Uterus (tissue), 4 donors: ENCODE data around the gene SWSAP1. TPM values are rescaled to one million over a fixed set of nuclear protein-coding genes. Genes with fewer than 3 reads are reported as not detected.

Experiments
- DNase-seq, 2 donors: peaks; one replicate each; pipeline ENCODE4 v3.0.0-alpha.2; 2019 to 2020
- H3K27ac ChIP-seq, 2 donors: fragments of 200-600 bp; sonication (generic); 1 replicate in 1 of 2; 2 replicates in 1 of 2; pipeline ENCODE4 v1.5.1; 2016 to 2018
- H3K27me3 ChIP-seq, 2 donors: fragments of 200-600 bp; sonication (generic); one replicate each; pipeline ENCODE4 v1.5.1; 2018 to 2019; ENCODE audit warnings: control low read depth in 1 of 2
- H3K36me3 ChIP-seq, 2 donors: fragments of 200-600 bp; sonication (generic); one replicate each; pipeline ENCODE4 v1.5.1; 2019; ENCODE audit warnings: control low read depth in 1 of 2
- H3K4me1 ChIP-seq, 2 donors: fragments of 200-600 bp; sonication (generic); one replicate each; pipeline ENCODE4 v1.5.1; 2018 to 2019; ENCODE audit warnings: control low read depth in 1 of 2
- H3K4me3 ChIP-seq, 2 donors: fragments of 200-600 bp; sonication (generic); 1 replicate in 1 of 2; 2 replicates in 1 of 2; pipeline ENCODE4 v1.5.1; 2018 to 2019; ENCODE audit warnings: mild to moderate bottlenecking in 1 of 2
- H3K9me3 ChIP-seq, 2 donors: fragments of 200-600 bp; sonication (generic); one replicate each; pipeline ENCODE4 v1.5.1; 2019; ENCODE audit warnings: control low read depth in 1 of 2
- POLR2A ChIP-seq, 2 donors: fragments of 450-650 bp; IDR thresholded peaks; one replicate each; pipeline ENCODE4 v1.6.1; 2016; ENCODE audit warnings: antibody characterized with exemption in 2 of 2, mild to moderate bottlenecking in 1 of 2, moderate library complexity in 1 of 2
- intact Hi-C: fragments of 100-400 bp; cut with DNase I; formaldehyde crosslinking; loops from one replicate; pipeline ENCODE4 v1.15.1; 2023; ENCODE audit warnings: low total_unique reads
- total RNA-seq, 4 donors: library from RNA; depleted of rRNA in 3 of 4; stranded (reverse); fragments of >200 nt in 3 of 4; gene quantifications; one replicate each; pipeline versions ENCODE4 v1.1.0 to v1.2.4, GENCODE V29; 2014 to 2023
- TF ChIP-seq, protein P1 (sequence below), 4 experiments: fragments of 200-600 bp in 2 of 4; fragments of 450-650 bp in 2 of 4; sonication (generic) in 2 of 4; IDR thresholded peaks; one replicate each; pipeline ENCODE4 v1.5.1; 2016 to 2019; ENCODE audit warnings: antibody characterized with exemption in 4 of 4, mild to moderate bottlenecking in 2 of 4, moderate library complexity in 1 of 4
- donor health status: DM: yes; HTN: yes; CAD: no.

SWSAP1 gene
- total RNA-seq, 4 donors from 2014 or later = 0.48 to 3.5 (median 0.68) TPM

DNA sequence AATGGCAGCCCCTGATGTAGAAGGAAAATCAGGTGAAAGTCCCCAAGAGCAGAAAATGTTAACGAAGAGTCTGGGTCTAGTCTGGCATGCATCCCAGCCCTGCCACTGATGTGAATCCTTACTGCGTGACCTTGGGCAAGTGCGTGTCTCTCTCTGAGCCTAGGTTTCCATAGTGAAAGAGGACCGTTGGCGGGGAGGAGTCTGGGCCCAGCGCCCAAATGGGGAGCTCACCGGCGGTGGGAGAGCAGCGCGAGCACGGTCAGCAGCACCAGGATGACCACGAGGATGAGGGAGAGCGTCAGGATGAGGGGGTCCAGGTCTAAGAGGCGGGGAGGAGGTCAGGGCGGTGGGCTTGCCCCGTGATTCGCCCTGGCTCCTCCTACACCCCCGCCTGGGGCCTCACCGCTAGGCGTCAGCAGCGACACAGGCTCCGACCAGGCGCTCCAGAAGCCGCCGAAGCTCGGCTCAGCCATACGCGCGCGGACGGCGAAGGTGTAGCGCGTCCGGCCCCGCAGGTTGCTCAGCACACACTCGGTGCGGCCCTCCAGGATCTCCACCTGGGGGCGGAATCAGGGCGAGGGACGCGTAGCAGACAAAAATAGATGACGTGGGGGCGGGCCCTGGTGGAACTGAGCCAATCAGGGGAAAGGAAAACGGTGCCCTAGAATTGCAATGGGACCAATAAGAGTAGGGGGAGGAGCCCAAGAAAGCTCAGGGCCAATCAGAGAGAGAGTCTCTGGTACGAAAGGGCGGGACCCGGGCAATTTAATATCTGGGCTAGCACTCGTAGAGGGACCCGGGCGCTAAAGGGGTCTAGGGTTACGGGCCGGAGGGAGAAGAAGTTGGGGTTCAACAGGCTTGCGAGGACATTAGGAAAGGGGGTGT is 6.4 kb downstream of the SWSAP1 start:
- TF ChIP-seq, protein P1, sequence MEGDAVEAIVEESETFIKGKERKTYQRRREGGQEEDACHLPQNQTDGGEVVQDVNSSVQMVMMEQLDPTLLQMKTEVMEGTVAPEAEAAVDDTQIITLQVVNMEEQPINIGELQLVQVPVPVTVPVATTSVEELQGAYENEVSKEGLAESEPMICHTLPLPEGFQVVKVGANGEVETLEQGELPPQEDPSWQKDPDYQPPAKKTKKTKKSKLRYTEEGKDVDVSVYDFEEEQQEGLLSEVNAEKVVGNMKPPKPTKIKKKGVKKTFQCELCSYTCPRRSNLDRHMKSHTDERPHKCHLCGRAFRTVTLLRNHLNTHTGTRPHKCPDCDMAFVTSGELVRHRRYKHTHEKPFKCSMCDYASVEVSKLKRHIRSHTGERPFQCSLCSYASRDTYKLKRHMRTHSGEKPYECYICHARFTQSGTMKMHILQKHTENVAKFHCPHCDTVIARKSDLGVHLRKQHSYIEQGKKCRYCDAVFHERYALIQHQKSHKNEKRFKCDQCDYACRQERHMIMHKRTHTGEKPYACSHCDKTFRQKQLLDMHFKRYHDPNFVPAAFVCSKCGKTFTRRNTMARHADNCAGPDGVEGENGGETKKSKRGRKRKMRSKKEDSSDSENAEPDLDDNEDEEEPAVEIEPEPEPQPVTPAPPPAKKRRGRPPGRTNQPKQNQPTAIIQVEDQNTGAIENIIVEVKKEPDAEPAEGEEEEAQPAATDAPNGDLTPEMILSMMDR (IDR thresholded peaks at IDR 0.05) = peak; percentile 73 to 87 (median 85)
- peak; percentile 66 to 76 for TF ChIP-seq POLR2A (IDR thresholded peaks at IDR 0.05)
- peak overlapping the region; percentile 79 to 80 for H3K27ac ChIP-seq
- intact Hi-C loops = no loop called here
- H3K9me3 ChIP-seq = no peaks in the 10 kb centered on the region
- peaks cover 15 to 19% of the 10 kb centered on the region in 2 donors for H3K27me3 ChIP-seq
- peak overlapping the region; percentile 54 to 60 for H3K4me3 ChIP-seq
- DNase-seq = peak; percentile 97
- H3K36me3 ChIP-seq = no peaks in the 10 kb centered on the region
- peaks cover 12 to 25% of the 10 kb centered on the region in 2 donors for H3K4me1 ChIP-seq

- H3K36me3 ChIP-seq = no peaks in the 10 kb centered on the region
- H3K4me3 ChIP-seq = peak overlapping the region in 1 of 2 donors; percentile 2
- H3K9me3 ChIP-seq = no peaks in the 10 kb centered on the region
- no peak overlapping the region for H3K27ac ChIP-seq
- H3K4me1 ChIP-seq = peaks cover 0 to 19% of the 10 kb centered on the region in 2 donors
- no peak for TF ChIP-seq POLR2A (IDR thresholded peaks at IDR 0.05)
- TF ChIP-seq, protein P1 (IDR thresholded peaks at IDR 0.05) = peak in 3 of 4 experiments; percentile 20 to 43 (median 36)
- H3K27me3 ChIP-seq = peaks cover 15 to 19% of the 10 kb centered on the region in 2 donors
- no peak for DNase-seq
- intact Hi-C loops = no loop called here
Measured at GRCh38 chr19:11382898-11383705, 8.6 kb downstream of the SWSAP1 start.

DNA sequence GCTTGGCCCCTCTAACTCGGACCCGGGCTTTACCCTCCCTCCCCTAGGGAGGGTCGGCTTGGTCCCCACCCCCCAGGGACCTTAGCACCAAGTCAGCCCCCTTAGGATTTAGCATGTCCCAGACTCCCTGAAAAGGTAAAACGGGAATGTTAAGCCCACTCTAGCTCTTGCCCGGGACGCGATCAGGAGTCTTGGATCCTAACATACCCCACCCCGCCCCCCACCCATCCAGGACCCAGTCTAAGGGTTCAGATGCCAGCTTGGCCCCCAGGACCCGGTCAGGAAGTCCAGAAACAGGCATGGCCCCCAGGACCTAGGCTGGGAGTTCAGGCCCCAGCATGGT is 9.2 kb downstream of the SWSAP1 start:
- peaks cover 0 to 19% of the 10 kb centered on the region in 2 donors for H3K4me1 ChIP-seq

GRCh38 chr19:11384778-11385129 is 10.3 kb downstream of the SWSAP1 start:
- TF ChIP-seq, protein P1 (IDR thresholded peaks at IDR 0.05) = no peak
- TF ChIP-seq POLR2A (IDR thresholded peaks at IDR 0.05) = no peak
- DNase-seq = no peak
- H3K27ac ChIP-seq = no peak overlapping the region

More for the DNA sequence above, 9.2 kb downstream of the SWSAP1 start:
- H3K36me3 ChIP-seq = no peaks in the 10 kb centered on the region
- no peak overlapping the region for H3K27ac ChIP-seq
- no peak for DNase-seq
- intact Hi-C loops = no loop called here
- TF ChIP-seq, protein P1 (IDR thresholded peaks at IDR 0.05) = no peak
- no peak for TF ChIP-seq POLR2A (IDR thresholded peaks at IDR 0.05)
- no peaks in the 10 kb centered on the region for H3K9me3 ChIP-seq
- peaks cover 15 to 19% of the 10 kb centered on the region in 2 donors for H3K27me3 ChIP-seq
- H3K4me3 ChIP-seq = no peak overlapping the region

More at GRCh38 chr19:11384778-11385129, 10.3 kb downstream of the SWSAP1 start:
- Histone ChIP-seq H3K4me3 (no peak overlapping the region), H3K27me3 (peaks cover 15 to 19% of the 10 kb centered on the region in 2 donors), H3K4me1 (peaks cover 0 to 19% of the 10 kb centered on the region in 2 donors), H3K9me3 (no peaks in the 10 kb centered on the region), H3K36me3 (no peaks in the 10 kb centered on the region)
- intact Hi-C loops = no loop called here
